SK-MEL-5 (cell line): ENCODE results near the gene FBXL2. TPM values are rescaled to one million over a fixed set of nuclear protein-coding genes. Genes with fewer than 3 reads are reported as not detected.
"Not testable (repeated sequence)": the region's sequence is repeated elsewhere in the genome, so short reads cannot be mapped to it uniquely, and the experiment has no call there.

Experiments
- DNase-seq: peaks from one replicate; pipeline ENCODE4 v3.0.0-alpha.2; 2016; ENCODE audit warnings: low read depth, low spot score
- in situ Hi-C: cut with HindIII; loops from 2 replicates; pipeline ENCODE4 v1.10.0; 2016; ENCODE audit warnings: low sequenced_read_pairs, high pct_unique_total_duplicates, low pct_unique_long_range_greater_than_20kb
- total RNA-seq: library from RNA; depleted of rRNA; stranded (reverse); fragments of >200 nt; shearing (Covaris generic); gene quantifications from 2 replicates; pipeline ENCODE4 v1.2.3, GENCODE V29; 2014

The FBXL2 gene
- total RNA-seq, 1 experiment from 2014 or later: 8.8 TPM

GRCh38 chr3:33401781-33402180 is 124.5 kb downstream of the FBXL2 start:
- in situ Hi-C loops: no loop called here
- DNase-seq: no peak

GRCh38 chr3:33402936-33403335 is 125.7 kb downstream of the FBXL2 start:
- no peak for DNase-seq
- in situ Hi-C loops: no loop called here

GRCh38 chr3:33403756-33404155 is 126.5 kb downstream of the FBXL2 start:
- no peak for DNase-seq
- in situ Hi-C loops: no loop called here

GRCh38 chr3:33410816-33411215 is 133.6 kb downstream of the FBXL2 start:
- DNase-seq, in situ Hi-C loops: not testable (repeated sequence)

- in situ Hi-C loops: no loop called here
- DNase-seq: no peak
These were observed 139.9 kb downstream of the FBXL2 start for GRCh38 chr3:33417066-33417673.

- in situ Hi-C loops: no loop called here
- no peak for DNase-seq
These were observed 142.7 kb downstream of the FBXL2 start for GRCh38 chr3:33419948-33420347.

GRCh38 chr3:33420966-33421365 is 143.7 kb downstream of the FBXL2 start:
- in situ Hi-C loops: no loop called here
- DNase-seq: peak; percentile 11

- no peak for DNase-seq
- in situ Hi-C loops: no loop called here
These were observed 147.6 kb downstream of the FBXL2 start for GRCh38 chr3:33424606-33425452.

- no peak for DNase-seq
- in situ Hi-C loops: no loop called here
These were observed 148.2 kb downstream of the FBXL2 start for GRCh38 chr3:33425453-33425852.

GRCh38 chr3:33426068-33426467 is 148.8 kb downstream of the FBXL2 start:
- in situ Hi-C loops: no loop called here
- DNase-seq: no peak

- no peak for DNase-seq
- in situ Hi-C loops: no loop called here
These were observed 149.5 kb downstream of the FBXL2 start for GRCh38 chr3:33426630-33427317.

- no peak for DNase-seq
- in situ Hi-C loops: no loop called here
These were observed 151.5 kb downstream of the FBXL2 start for GRCh38 chr3:33428734-33429133.

- DNase-seq, in situ Hi-C loops: not testable (repeated sequence)
These were observed 152.1 kb downstream of the FBXL2 start for GRCh38 chr3:33429306-33429705.

- DNase-seq: no peak
- in situ Hi-C loops: no loop called here
These were observed 152.8 kb downstream of the FBXL2 start for GRCh38 chr3:33430061-33430460.

GRCh38 chr3:33430571-33430970 is 153.3 kb downstream of the FBXL2 start:
- in situ Hi-C loops: no loop called here
- DNase-seq: no peak

GRCh38 chr3:33433843-33434242 is 156.6 kb downstream of the FBXL2 start:
- no peak for DNase-seq
- in situ Hi-C loops: no loop called here
